ENCODE results near the gene TEX14.
A peak's percentile ranks its signal among the peaks of the same experiment; 100 is the strongest.

- TF ChIP-seq EP300 (IDR thresholded peaks at IDR 0.05) (peak in 1 of 4 donors; percentile 25), POLR2A (IDR thresholded peaks at IDR 0.05) (peak; percentile 88 to 98), CTCF (IDR thresholded peaks at IDR 0.05) (no peak), POLR2AphosphoS5 (IDR thresholded peaks at IDR 0.05) (peak; percentile 100)
These were observed 32.8 kb downstream of the TEX14 start for GRCh38 chr17:58658804-58659713.
